Breast epithelium (tissue), 3 donors: ENCODE measurements around the gene NKX2-3.

Source experiments
- CTCF ChIP-seq, 3 donors: fragments of 450-650 bp; IDR thresholded peaks; one replicate each; pipeline ENCODE4 v1.5.1; 2016 to 2017; ENCODE audit warnings: antibody characterized with exemption in 3 of 3, mild to moderate bottlenecking in 3 of 3, moderate library complexity in 3 of 3
- POLR2A ChIP-seq: fragments of 450-650 bp; IDR thresholded peaks from one replicate; pipeline ENCODE4 v1.6.1; 2016; ENCODE audit warnings: antibody characterized with exemption, mild to moderate bottlenecking, moderate library complexity
- POLR2AphosphoS5 ChIP-seq, 3 donors: sonication (generic); formaldehyde crosslinking; IDR thresholded peaks; one replicate each; pipeline ENCODE4 v1.6.1; 2017; ENCODE audit warnings: antibody characterized with exemption in 3 of 3

- no peak for TF ChIP-seq POLR2A
- TF ChIP-seq CTCF (IDR thresholded peaks at IDR 0.05) = no peak
- no peak for TF ChIP-seq POLR2AphosphoS5 (IDR thresholded peaks at IDR 0.05)
Observed at GRCh38 chr10:99573790-99574189, 41.0 kb downstream of the NKX2-3 start.
